Cardiac fibroblast (primary cell): Measurements from ENCODE around the gene CCDC138.

Experiments used
- DNase-seq, 2 donors: peaks; one replicate each; pipeline versions ENCODE4 v3.0.0 to v3.0.0-alpha.2; 2010; ENCODE audit warnings: low read depth in 2 of 2
- H3K4me3 ChIP-seq, 2 donors: replicated peaks in 1 of 2; 1 replicate in 1 of 2; 2 replicates in 1 of 2; pipeline ENCODE4 v1.5.1; 2011; ENCODE audit warnings: low read depth in 2 of 2, low read length in 2 of 2, mild to moderate bottlenecking in 2 of 2, moderate library complexity in 1 of 2
- TF ChIP-seq, protein P1 (sequence below): IDR thresholded peaks from one replicate; pipeline ENCODE4 v1.5.1; 2011; ENCODE audit warnings: low read depth, mild to moderate bottlenecking, low read length, inconsistent platforms

The CCDC138 gene

GRCh38 chr2:108893277-108893676 lies 106.7 kb downstream of the CCDC138 start:
- TF ChIP-seq, protein P1, sequence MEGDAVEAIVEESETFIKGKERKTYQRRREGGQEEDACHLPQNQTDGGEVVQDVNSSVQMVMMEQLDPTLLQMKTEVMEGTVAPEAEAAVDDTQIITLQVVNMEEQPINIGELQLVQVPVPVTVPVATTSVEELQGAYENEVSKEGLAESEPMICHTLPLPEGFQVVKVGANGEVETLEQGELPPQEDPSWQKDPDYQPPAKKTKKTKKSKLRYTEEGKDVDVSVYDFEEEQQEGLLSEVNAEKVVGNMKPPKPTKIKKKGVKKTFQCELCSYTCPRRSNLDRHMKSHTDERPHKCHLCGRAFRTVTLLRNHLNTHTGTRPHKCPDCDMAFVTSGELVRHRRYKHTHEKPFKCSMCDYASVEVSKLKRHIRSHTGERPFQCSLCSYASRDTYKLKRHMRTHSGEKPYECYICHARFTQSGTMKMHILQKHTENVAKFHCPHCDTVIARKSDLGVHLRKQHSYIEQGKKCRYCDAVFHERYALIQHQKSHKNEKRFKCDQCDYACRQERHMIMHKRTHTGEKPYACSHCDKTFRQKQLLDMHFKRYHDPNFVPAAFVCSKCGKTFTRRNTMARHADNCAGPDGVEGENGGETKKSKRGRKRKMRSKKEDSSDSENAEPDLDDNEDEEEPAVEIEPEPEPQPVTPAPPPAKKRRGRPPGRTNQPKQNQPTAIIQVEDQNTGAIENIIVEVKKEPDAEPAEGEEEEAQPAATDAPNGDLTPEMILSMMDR = no peak
- H3K4me3 ChIP-seq = no peak overlapping the region
- no peak for DNase-seq

DNA sequence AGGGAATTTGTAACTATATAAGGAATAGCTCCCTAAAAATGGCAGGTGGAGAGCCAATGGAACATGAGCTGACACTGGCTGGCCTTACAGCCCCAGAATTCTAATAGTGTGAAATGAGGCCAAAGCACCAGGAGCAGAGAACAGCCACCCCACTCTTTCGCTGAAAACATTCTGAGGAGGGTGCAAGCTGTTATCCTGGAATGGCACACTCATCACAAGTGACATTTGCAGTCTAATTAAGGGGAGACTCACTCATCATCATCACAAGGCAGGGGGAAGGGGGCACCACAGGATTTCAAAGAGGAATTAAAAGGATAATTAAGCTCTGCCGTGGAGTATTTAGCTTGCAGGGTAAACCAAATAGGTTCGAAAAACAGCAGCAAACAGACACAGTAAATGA lies 108.2 kb downstream of the CCDC138 start:
- no peak overlapping the region for H3K4me3 ChIP-seq
- TF ChIP-seq, protein P1 = no peak
- DNase-seq = no peak

DNA sequence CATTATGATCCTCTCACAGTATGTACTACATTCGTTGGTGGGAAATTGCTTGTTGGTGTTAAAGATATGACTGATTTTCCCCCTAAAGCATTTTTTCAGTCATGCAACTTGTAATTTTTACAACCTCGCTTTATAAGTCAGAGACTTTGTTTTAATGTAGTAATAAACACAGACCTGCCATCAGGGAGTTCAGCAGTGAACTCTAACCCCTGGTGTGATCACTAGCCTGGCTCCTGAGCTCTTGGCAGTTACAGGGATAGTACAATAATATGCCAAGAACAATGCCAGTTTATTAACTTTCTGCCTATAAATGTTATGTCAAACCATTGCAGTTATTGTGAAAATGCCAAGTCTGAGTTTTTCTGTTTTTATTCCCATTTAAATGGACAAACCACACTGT lies 108.6 kb downstream of the CCDC138 start:
- DNase-seq = no peak
- TF ChIP-seq, protein P1 = no peak
- no peak overlapping the region for H3K4me3 ChIP-seq

GRCh38 chr2:108896741-108897140 lies 110.2 kb downstream of the CCDC138 start:
- DNase-seq = no peak
- TF ChIP-seq, protein P1 = no peak
- H3K4me3 ChIP-seq = no peak overlapping the region

- TF ChIP-seq, protein P1 = no peak
- H3K4me3 ChIP-seq = no peak overlapping the region
- DNase-seq = no peak
These were observed 111.9 kb downstream of the CCDC138 start for GRCh38 chr2:108898315-108899082.

GRCh38 chr2:108904680-108905079 lies 118.1 kb downstream of the CCDC138 start:
- H3K4me3 ChIP-seq = no peak overlapping the region
- no peak for DNase-seq
- TF ChIP-seq, protein P1 = no peak

DNA sequence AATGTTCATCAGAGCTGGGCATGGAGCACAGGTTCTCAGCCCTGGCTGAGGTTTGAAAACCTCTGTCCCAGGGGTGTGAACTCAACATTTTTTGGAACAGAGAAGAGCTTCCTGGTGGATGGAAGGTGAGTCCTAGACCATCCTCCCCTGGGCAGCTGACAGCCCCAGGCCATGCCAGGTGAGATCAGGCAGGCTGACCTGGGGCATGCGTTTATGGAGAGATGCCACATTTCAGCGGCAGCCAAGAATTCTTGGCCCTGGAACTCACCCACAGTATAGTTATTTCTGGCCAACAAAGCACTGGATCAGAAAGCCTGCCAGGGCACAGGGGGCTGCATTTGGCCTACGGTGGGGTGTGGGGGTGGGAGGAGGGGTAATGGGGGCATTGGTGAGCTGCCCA lies 118.6 kb downstream of the CCDC138 start:
- H3K4me3 ChIP-seq = no peak overlapping the region
- no peak for DNase-seq
- TF ChIP-seq, protein P1 = no peak
